NCI-H460 (cell line): ENCODE data around the gene GRAMD2B. TPM values are rescaled to one million over a fixed set of nuclear protein-coding genes. Genes with fewer than 3 reads are reported as not detected.

Experiments used
- DNase-seq: peaks from one replicate; pipeline ENCODE4 v3.0.0-alpha.2; 2016; ENCODE audit warnings: low read depth; ENCODE audit errors: extremely low read depth
- total RNA-seq: library from RNA; depleted of rRNA; stranded (reverse); fragments of >200 nt; shearing (Covaris generic); gene quantifications from 2 replicates; pipeline ENCODE4 v1.2.3, GENCODE V29; 2014; rRNA removed

Gene GRAMD2B
- total RNA-seq, 1 experiment from 2014 or later = not detected

DNA sequence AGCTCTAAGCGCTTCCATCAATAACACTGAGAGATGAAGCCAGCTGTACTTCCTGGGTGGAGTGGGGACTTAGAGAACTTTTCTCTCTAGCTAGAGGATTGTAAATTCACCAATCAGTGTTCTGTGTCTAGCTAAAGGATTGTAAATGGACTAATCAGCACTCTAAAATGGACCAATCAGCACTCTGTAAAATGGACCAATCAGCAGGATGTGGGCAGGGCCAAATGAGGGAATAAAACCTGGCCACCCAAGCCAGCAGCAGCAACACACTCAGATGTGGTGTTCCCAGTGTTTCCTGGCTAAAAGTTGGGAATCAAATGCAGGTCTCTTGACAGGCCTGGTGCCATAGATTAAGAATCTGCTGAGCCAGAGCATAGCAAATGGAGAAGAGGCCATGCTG, 111.3 kb downstream of the GRAMD2B start:
- no peak for DNase-seq

DNA sequence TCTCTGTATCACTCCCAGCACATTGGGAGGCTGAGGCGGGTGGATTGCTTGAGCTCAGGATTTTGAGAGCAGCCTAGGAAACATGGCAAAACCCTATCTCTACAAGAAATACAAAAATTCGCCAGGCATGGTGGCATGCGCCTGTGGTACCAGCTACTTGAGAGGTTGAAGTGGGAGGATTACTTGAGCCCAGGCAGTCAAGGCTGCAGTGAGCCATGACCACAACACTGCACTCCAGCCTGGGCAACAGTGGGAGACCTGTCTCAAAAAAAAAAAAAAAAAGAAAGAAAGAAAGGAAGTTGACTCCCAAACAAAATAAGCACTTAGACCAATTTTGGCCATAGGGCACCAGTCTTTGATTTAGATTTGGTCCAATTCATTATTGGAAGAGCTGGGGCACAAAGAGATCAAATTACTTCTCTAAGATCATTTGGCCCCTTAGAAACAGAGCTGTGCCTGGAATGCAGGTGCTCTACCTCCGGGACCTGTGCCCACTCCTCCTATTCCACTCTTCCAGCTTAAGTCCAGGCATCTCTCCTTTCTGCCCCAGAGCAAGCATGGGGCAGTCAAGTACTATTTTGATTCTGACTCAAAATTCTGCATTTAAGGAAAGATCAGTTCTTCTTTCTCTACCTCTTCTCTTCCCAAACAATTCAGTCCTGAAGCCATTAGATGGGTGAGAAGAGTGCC, 112.8 kb downstream of the GRAMD2B start:
- DNase-seq = no peak

- DNase-seq = no peak
Observed at GRCh38 chr5:126536874-126537273, 113.7 kb downstream of the GRAMD2B start.

- DNase-seq = no peak
Observed at GRCh38 chr5:126538579-126538978, 115.4 kb downstream of the GRAMD2B start.

- DNase-seq = no peak
Observed at GRCh38 chr5:126540631-126541030, 117.4 kb downstream of the GRAMD2B start.

DNA sequence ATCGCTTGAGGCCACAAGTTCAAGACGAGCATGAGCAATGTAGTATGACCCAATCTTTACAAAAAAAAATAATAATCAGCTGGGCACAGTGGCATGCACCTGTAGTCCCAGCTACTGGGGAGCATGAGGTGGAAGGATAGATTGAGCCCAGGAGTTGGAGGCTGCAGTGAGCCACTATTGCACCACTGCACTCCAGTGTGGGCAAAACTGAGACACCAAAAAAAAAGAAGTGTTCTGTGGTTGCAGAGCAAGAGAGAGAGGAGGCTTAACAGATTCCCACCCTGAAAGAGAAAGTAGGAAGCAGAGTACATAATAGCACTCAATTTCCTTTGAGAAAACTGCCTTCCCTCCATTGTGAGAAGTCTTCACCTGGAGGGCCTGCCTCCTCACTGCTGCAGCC, 119.2 kb downstream of the GRAMD2B start:
- DNase-seq = no peak

GRCh38 chr5:126543009-126543408, 119.8 kb downstream of the GRAMD2B start:
- no peak for DNase-seq

DNA sequence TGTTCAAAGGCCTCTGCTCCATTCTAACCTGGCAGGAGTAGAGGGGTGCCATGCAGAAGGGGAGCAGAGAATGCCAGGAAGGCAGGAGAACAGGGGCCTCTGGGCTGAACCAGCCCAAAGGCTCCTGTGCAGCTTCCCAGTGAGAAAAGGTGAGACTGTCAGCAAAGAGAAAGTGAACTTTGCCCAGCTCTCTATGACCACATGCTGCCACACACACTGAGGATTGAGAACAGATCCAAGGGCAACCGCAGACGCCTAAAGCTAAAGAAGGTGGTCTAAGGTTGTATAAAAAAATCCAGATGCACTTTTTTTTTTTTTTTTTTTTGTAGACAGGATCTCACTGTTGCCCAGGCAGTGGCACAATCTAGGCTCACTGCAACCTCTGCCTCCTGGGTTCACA, 120.5 kb downstream of the GRAMD2B start:
- no peak for DNase-seq

Other genes with a start within 250 kb of the GRAMD2B start
- gene ALDH7A1, start 171.8 kb downstream of the GRAMD2B start, total RNA-seq = 21.2 and 27.2 TPM in 2 replicates
- gene PHAX, start 177.5 kb downstream of the GRAMD2B start, total RNA-seq = 46.8 and 62.6 TPM in 2 replicates